Fibroblast of mammary gland (primary cell): Measurements from ENCODE around the gene IHH.

Source experiments
- DNase-seq: peaks from one replicate; pipeline ENCODE4 v3.0.0-alpha.2; 2010; ENCODE audit warnings: low read depth
- H3K4me3 ChIP-seq: 2 replicates; pipeline ENCODE4 v1.5.1; 2011; ENCODE audit warnings: low read depth, mild to moderate bottlenecking, low read length, moderate library complexity; ENCODE audit not compliant: control insufficient read depth
- TF ChIP-seq, protein P1 (sequence below): conservative IDR thresholded peaks from 2 replicates; pipeline ENCODE4 v1.5.1; 2011; ENCODE audit warnings: low read depth, low read length, inconsistent platforms; ENCODE audit not compliant: control insufficient read depth, insufficient read depth

IHH gene

GRCh38 chr2:219060821-219061791 is at the start of gene IHH:
IHH (minus strand) TSS chr2:219060921; CDS start chr2:219060467, 454 bp downstream.
- TF ChIP-seq, protein P1, sequence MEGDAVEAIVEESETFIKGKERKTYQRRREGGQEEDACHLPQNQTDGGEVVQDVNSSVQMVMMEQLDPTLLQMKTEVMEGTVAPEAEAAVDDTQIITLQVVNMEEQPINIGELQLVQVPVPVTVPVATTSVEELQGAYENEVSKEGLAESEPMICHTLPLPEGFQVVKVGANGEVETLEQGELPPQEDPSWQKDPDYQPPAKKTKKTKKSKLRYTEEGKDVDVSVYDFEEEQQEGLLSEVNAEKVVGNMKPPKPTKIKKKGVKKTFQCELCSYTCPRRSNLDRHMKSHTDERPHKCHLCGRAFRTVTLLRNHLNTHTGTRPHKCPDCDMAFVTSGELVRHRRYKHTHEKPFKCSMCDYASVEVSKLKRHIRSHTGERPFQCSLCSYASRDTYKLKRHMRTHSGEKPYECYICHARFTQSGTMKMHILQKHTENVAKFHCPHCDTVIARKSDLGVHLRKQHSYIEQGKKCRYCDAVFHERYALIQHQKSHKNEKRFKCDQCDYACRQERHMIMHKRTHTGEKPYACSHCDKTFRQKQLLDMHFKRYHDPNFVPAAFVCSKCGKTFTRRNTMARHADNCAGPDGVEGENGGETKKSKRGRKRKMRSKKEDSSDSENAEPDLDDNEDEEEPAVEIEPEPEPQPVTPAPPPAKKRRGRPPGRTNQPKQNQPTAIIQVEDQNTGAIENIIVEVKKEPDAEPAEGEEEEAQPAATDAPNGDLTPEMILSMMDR = no peak
- H3K4me3 ChIP-seq = no peak within 1 kb of the TSS
- no peak for DNase-seq

DNA sequence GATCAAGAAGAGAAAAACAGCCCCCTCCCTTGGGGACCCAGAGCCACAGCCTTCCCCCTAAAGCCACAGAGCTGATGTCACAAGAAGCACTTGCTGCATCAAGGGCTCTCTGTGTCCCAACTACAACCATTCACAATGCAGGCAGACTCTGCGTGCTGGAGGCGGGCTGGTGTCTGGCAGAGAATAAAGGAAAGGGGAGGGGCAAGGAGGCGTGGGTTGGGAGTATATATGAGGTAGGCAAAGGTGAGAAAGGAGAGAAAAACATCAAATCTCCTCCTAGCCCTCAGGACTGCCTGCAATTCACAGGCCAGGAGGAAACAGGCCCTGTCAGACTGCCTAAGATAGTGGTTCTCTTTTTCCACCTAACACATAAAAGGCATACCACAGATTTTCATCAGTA is 48.8 kb upstream of the IHH start:
- no peak for DNase-seq
- H3K4me3 ChIP-seq = no peak overlapping the region
- TF ChIP-seq, protein P1 = no peak

- no peak overlapping the region for H3K4me3 ChIP-seq
- TF ChIP-seq, protein P1 = no peak
- no peak for DNase-seq
Measured at GRCh38 chr2:219107758-219108157, 47.0 kb upstream of the IHH start.

- no peak overlapping the region for H3K4me3 ChIP-seq
- TF ChIP-seq, protein P1 = no peak
- DNase-seq = no peak
Measured at GRCh38 chr2:219106251-219106650, 45.5 kb upstream of the IHH start.

DNA sequence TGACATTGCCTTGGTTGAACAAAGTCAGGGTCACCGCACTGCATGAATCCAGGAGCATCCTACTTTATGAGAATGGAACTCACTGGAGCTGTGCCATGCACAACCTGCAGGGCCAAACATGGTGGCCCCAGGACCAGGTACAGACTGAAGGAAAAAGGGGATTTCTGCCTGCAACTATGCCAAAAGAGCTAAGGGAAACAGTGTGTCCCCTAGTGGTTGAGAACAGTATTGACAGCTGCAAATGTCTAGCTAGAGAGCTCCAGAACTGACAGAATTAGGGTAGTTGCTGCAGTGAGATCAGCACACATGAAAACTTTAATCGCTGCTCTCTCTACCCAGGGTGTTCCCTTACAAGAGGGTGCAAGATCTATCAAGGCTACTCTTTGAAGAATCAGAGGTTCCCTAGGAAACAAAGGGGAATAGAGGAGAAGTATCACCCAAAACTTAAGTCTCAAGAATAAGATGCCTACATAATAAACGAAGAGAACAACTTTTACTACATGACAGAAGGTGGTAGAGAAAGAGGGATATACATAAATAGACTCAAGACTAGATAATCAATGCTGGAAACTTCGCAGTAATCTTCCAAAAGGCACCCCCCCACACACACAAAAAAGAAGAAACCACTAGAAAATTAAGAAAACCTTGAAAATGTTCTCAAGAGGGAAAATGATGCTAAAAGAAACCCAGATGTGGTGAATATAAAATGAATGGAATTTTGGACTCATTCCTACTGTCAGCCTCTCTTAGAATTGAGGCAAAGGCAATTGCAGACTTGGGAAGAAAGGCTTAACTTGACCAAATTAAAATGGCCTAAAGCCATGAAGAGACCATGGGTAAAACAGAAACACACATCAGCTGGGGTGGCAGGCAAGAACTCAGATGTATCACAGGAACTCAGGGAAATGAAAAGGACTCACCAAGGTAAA is 43.6 kb upstream of the IHH start:
- TF ChIP-seq, protein P1 = peak; percentile 95
- H3K4me3 ChIP-seq = no peak overlapping the region
- peak; percentile 49 for DNase-seq

DNA sequence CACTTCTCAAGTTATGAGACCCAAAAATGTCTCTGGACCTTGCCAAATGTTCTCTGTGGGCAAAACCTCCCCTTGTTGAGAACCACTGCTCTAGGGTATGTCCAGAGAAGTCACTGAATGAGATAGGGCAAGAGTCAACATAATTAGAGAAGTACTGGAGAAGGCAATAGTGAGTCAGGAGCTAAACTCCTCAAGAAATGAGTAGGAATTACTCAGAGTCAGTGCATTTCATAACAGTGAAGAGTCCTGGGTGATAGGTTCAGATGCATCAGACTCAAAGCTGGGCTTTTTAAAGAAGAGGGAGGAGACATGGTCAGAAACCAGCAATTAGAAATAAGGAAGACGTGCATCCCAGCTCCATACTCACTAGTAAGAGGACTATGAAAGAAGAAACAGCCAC is 38.6 kb upstream of the IHH start:
- TF ChIP-seq, protein P1 = no peak
- H3K4me3 ChIP-seq = no peak overlapping the region
- DNase-seq = peak; percentile 84
